WTC11 (cell line): Measurements from ENCODE around the gene ACBD3.

Experiments used
- CTCF ChIP-seq: fragments of 200-600 bp; IDR thresholded peaks from 2 replicates; pipeline ENCODE4 v1.8.0; 2022; ENCODE audit warnings: antibody characterized with exemption
- E2F1 ChIP-seq: sonication (generic); formaldehyde crosslinking; IDR thresholded peaks from 2 replicates; pipeline ENCODE4 v1.8.0; 2022; ENCODE audit warnings: mild to moderate bottlenecking, missing genetic modification reagents
- FOXP4 ChIP-seq: sonication (generic); formaldehyde crosslinking; IDR thresholded peaks from 2 replicates; pipeline ENCODE4 v1.8.0; 2022; ENCODE audit warnings: mild to moderate bottlenecking, missing genetic modification reagents
- SP1 ChIP-seq: sonication (generic); formaldehyde crosslinking; conservative IDR thresholded peaks from 2 replicates; pipeline ENCODE4 v1.8.1; 2022; ENCODE audit warnings: missing genetic modification reagents
- USF1 ChIP-seq: sonication (generic); formaldehyde crosslinking; IDR thresholded peaks from 2 replicates; pipeline ENCODE4 v1.8.0; 2022; ENCODE audit warnings: mild to moderate bottlenecking, missing genetic modification reagents
- USF2 ChIP-seq: sonication (generic); formaldehyde crosslinking; IDR thresholded peaks from 2 replicates; pipeline ENCODE4 v1.8.1; 2023; ENCODE audit warnings: mild to moderate bottlenecking, missing genetic modification reagents, moderate library complexity
- ZSCAN18 ChIP-seq: fragments of 250-450 bp; sonication (Bioruptor Pico); IDR thresholded peaks from 2 replicates; pipeline ENCODE4 v2.1.2; 2022; ENCODE audit warnings: mild to moderate bottlenecking, moderate library complexity

- TF ChIP-seq E2F1 = no peak
- TF ChIP-seq USF2 (CRISPR knock-in tag) = no peak
- no peak for TF ChIP-seq FOXP4
- TF ChIP-seq CTCF = no peak
- TF ChIP-seq ZSCAN18 (CRISPR knock-in tag) = no peak
- TF ChIP-seq SP1 (CRISPR knock-in tag) = no peak
- no peak for TF ChIP-seq USF1 (CRISPR knock-in tag)
Measured at GRCh38 chr1:226154593-226154992, 31.9 kb downstream of the ACBD3 start.
